ENCODE results near the gene RASGEF1C.

Gene RASGEF1C

GRCh38 chr5:180077594-180078284, 131.3 kb downstream of the RASGEF1C start:
- DNase-seq (ENCODE audit: low read depth): no peak
- H3K4me3 ChIP-seq (ENCODE audit: low read depth, low read length): no peak overlapping the region

- H3K4me3 ChIP-seq (ENCODE audit: low read depth, low read length): no peak overlapping the region
- DNase-seq (ENCODE audit: low read depth): no peak
Measured at GRCh38 chr5:180075703-180076102, 133.3 kb downstream of the RASGEF1C start.

- no peak for DNase-seq (ENCODE audit: low read depth)
- no peak overlapping the region for H3K4me3 ChIP-seq (ENCODE audit: low read depth, low read length)
Measured at GRCh38 chr5:180074462-180074861, 134.5 kb downstream of the RASGEF1C start.

GRCh38 chr5:180072556-180072955, 136.5 kb downstream of the RASGEF1C start:
- no peak for DNase-seq (ENCODE audit: low read depth)
- no peak overlapping the region for H3K4me3 ChIP-seq (ENCODE audit: low read depth, low read length)

- H3K4me3 ChIP-seq (ENCODE audit: low read depth, low read length): no peak overlapping the region
Measured at GRCh38 chr5:180072256-180072548, 136.8 kb downstream of the RASGEF1C start.

GRCh38 chr5:180071531-180072255, 137.3 kb downstream of the RASGEF1C start, which contains the start of gene RNF130:
Gene RNF130 (minus strand): TSS chr5:180071759. CDS start chr5:180071702, 57 bp downstream.
- H3K4me3 ChIP-seq (ENCODE audit: low read depth, low read length): peak within 1 kb of the TSS; percentile 76
- peak; percentile 67 for DNase-seq (ENCODE audit: low read depth)

More at GRCh38 chr5:180072256-180072548, 136.8 kb downstream of the RASGEF1C start:
- no peak for DNase-seq (ENCODE audit: low read depth)

GRCh38 chr5:180070756-180071530, 138.1 kb downstream of the RASGEF1C start:
- DNase-seq (ENCODE audit: low read depth): no peak
- H3K4me3 ChIP-seq (ENCODE audit: low read depth, low read length): peak overlapping the region; percentile 76

- H3K4me3 ChIP-seq (ENCODE audit: low read depth, low read length): peak overlapping the region; percentile 76
- DNase-seq (ENCODE audit: low read depth): no peak
Measured at GRCh38 chr5:180069589-180070247, 139.3 kb downstream of the RASGEF1C start.

- H3K4me3 ChIP-seq (ENCODE audit: low read depth, low read length): no peak overlapping the region
- no peak for DNase-seq (ENCODE audit: low read depth)
Measured at GRCh38 chr5:180068519-180069090, 140.4 kb downstream of the RASGEF1C start.

GRCh38 chr5:180067986-180068385, 141.0 kb downstream of the RASGEF1C start:
- DNase-seq (ENCODE audit: low read depth): no peak

GRCh38 chr5:180060192-180060591, 148.8 kb downstream of the RASGEF1C start:
- no peak for DNase-seq (ENCODE audit: low read depth)
- no peak overlapping the region for H3K4me3 ChIP-seq (ENCODE audit: low read depth, low read length)

More at GRCh38 chr5:180067986-180068385, 141.0 kb downstream of the RASGEF1C start:
- H3K4me3 ChIP-seq (ENCODE audit: low read depth, low read length): no peak overlapping the region

GRCh38 chr5:180059326-180059725, 149.7 kb downstream of the RASGEF1C start:
- no peak overlapping the region for H3K4me3 ChIP-seq (ENCODE audit: low read depth, low read length)
- no peak for DNase-seq (ENCODE audit: low read depth)

- no peak for DNase-seq (ENCODE audit: low read depth)
Measured at GRCh38 chr5:180056153-180056552, 152.9 kb downstream of the RASGEF1C start.

GRCh38 chr5:180054226-180054625, 154.8 kb downstream of the RASGEF1C start:
- H3K4me3 ChIP-seq (ENCODE audit: low read depth, low read length): no peak overlapping the region

More at GRCh38 chr5:180056153-180056552, 152.9 kb downstream of the RASGEF1C start:
- H3K4me3 ChIP-seq (ENCODE audit: low read depth, low read length): no peak overlapping the region

GRCh38 chr5:180053061-180053602, 155.9 kb downstream of the RASGEF1C start:
- no peak overlapping the region for H3K4me3 ChIP-seq (ENCODE audit: low read depth, low read length)
- no peak for DNase-seq (ENCODE audit: low read depth)

More at GRCh38 chr5:180054226-180054625, 154.8 kb downstream of the RASGEF1C start:
- DNase-seq (ENCODE audit: low read depth): no peak

GRCh38 chr5:180052211-180052818, 156.7 kb downstream of the RASGEF1C start:
- no peak overlapping the region for H3K4me3 ChIP-seq (ENCODE audit: low read depth, low read length)
- no peak for DNase-seq (ENCODE audit: low read depth)
